Endometrial microvascular endothelial cells (primary cell): ENCODE results near the gene KIAA0513. TPM values are rescaled to one million over a fixed set of nuclear protein-coding genes. Genes with fewer than 3 reads are reported as not detected.
"Not testable (repeated sequence)": the region's sequence is repeated elsewhere in the genome, so short reads cannot be mapped to it uniquely, and the experiment has no call there.

Experiments used
- in situ Hi-C: cut with HindIII; loops from 2 replicates; pipeline ENCODE4 v1.10.0; 2017; ENCODE audit warnings: low sequenced_read_pairs, low pct_unique_long_range_greater_than_20kb; ENCODE audit errors: inconsistent ontology term
- total RNA-seq: library from RNA; depleted of rRNA; stranded (reverse); fragments of >200 nt; gene quantifications from one replicate; pipeline ENCODE4 v1.2.3, GENCODE V29; 2015; ENCODE audit errors: inconsistent ontology term

KIAA0513 gene
- total RNA-seq, 1 donor from 2014 or later: 9.0 TPM

DNA sequence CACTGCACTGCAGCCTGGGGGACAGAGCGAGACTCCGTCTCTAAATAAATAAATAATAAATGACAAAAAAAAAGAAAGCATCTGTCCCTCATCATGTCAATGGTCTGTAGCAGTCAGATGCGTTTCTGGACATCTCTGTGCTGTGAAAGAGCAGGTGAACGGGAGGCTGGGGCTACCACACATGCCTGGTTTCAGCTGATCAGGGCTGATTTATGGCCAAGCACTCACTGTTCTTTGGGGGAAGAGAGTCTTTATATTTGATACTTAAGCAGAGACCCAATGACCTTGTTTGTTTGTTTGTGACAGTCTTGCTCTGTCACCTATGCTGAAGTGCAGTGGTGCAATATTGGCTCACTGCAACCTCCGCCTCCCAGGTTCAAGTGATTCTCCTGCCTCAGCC is 17.5 kb downstream of the KIAA0513 start:
- in situ Hi-C loops: no loop called here

DNA sequence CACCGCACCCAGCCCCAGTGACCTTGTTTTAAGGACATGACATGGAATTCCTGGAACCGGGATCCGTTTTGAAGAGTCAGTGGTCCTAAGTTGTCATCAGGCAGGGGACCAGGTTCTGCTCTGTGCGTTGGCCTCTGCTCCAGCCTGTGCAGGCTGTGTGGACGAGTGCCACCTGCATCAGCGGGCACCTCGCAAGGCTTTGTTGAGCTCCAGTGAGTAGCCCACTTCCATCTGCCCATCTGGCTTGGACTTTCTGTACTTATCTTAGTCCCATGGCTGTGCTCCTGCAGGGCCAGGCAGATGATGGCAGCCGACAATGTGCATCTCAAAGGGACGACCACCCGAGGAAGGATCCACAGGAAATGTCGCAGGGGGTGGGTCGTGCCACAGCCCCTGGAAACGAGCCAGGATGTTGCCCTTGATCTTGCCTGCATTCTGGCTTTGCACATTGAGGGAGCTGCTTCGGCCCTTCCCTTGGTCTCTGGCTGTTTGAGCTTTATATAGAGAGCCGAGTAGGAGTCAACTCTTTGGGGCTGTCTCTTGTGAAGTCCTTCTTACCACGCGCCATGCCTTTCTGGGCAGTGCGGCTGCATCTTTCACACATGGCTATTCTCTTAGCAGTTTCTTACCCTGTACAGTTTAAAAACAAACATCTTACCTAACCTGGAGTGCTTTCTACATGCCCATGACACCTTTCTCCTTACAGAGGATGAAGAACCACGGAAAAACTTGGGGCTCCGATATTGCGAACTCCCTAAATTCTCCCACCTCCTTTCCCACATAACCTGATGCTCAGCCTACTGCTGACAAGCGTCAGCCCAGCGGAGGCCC is 18.3 kb downstream of the KIAA0513 start:
- in situ Hi-C loops: no loop called here

DNA sequence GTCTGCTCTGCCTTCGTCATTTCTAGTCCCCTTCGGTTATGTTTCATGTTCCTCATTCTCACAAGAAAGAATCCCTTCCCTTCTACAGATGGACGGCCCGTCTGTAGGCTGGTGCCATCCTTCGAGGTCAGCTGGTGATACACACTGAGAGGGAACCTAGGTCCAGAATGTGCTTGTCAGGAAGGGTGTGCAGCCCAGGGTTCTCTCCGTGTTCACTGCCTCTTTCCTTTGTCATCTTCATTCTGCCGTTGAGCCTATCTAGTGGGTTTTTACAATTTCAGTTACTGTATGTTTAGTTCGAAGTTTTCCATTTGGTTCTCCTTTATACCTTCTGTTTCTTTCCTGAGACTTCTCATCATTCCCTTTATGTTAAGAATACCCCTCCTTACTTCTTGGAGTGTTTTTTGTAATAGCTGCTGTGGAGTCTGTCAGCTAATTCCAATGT is 18.9 kb downstream of the KIAA0513 start:
- in situ Hi-C loops: no loop called here

DNA sequence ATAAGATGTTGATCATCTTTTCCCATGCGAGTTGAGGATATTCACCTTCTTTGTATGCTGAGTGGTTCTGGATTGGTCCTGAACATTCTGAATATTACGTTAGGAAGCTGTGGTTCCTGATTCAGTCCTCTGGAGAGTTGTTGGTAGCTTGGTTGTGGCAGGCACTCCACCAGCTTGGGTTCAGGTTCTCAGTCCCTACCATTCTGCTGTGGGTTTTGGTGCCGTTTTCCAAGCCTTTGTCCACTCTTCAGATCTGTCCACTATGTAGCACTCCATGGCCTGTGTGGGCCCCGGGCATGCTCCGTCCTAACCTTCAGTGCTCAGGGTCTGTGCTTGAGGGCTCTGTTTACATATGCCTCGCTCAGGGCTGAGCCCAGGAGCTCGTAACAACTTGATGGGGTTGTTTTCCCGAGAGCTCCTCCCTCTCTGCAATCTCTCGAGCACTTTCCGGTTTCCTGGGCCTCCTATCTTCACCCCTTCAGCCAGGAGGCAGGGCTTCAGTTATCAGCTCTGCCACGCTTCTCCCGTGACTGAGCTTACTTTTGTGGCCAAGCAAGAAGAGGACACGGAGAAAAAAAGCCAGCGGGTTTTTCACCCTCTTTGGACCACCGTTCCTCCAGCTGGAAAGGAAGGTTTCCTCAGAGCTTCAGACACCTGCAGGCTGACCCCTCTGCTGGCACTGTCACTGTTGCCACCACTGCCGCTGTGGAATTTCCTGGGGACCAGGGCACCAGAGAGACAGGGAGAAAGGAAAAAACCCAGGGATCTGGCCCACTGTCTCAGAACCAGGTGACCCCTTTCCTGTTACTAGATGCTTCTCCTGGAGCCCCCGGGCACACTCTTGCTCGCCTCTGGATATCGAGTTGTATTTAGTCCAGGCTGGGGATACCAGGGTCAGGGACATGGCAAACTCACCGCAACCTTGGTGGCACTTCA is 19.6 kb downstream of the KIAA0513 start:
- in situ Hi-C loops: no loop called here

DNA sequence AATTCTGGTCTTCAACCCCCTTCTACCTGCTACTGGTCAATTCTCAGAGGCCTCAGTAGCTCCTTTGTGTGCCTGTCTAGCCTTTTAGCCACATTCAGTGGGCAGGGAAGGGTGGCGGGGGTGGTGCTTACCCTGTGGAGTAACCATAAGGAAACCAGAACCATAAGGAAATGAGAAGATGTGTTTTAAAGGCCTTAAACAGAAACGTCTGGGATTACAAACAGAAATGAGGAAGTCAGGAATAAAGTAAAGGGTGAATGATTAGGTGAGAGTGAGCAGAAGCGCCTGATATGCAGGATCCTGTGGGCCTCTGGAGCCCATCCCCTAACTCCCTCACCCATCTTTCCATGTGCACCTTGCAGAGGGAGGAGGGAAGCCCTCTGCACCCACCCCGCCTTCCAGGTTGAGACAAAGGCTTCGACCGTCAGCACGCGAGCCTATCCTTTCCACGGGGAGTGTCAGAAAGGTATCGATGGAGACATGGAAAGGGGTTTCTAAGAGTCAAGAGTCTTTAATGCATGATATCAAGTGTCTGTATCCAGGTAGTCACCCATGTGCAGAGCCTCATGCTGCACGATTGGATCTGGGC is 20.4 kb downstream of the KIAA0513 start:
- in situ Hi-C loops: no loop called here

DNA sequence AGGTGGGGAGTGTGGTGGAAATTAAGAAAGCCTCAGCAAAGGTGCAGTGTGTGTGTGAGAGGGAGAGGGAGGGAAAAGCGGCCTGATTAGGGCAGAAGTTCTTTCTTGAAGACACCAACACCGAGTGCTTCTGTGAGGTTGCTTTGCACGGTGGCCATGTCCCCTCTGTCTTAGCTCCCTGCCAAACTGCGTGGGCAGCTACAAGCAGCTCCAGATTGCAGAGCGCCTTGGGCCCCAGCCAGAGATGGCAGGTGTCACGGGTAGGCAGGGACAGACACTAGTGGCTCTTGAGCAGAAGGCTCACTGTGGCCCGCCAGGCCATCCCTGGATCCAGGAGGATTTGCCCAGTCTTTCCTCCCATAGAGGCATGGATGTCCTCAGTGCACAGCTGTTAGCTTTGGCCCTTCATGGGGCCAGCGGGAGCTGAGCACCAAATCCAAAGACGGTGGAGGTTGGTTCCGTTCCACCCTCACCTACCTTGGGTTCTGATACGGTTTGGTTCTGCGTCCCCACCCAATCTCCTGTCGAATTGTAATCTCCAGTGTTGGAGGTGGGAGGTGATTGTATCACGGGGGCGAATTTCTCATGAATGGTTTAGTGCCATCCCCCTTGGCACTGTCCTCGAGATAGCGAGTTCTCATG is 21.4 kb downstream of the KIAA0513 start:
- in situ Hi-C loops: no loop called here

DNA sequence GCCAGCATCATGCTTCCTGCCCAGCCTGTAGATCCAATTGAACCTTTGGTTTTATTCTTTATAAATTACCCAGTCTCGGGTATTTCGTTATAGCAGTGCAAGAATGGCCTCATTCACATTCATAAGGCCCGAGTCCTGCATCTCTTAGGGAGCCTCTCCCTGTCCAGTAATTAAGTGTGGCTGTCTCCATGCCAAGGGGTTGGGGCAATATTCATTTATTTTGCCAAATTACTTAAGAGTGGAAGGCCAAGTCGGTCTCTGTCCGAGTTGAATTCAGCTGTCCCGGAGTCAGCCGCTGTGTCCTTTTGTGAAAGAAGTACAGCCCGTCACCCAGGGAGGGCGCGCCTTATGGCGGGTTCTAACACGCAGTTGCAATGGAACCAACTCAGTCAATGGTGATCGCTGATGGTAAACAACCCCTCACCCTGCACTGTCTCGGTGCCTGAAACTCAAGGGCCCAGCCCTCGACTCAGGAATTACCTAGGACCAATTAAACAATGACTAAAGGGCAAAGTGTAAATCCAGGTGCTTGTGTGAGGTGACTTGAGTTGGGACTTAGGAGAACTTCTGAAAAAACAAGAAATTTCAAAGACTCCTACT is 22.2 kb downstream of the KIAA0513 start:
- in situ Hi-C loops: no loop called here

DNA sequence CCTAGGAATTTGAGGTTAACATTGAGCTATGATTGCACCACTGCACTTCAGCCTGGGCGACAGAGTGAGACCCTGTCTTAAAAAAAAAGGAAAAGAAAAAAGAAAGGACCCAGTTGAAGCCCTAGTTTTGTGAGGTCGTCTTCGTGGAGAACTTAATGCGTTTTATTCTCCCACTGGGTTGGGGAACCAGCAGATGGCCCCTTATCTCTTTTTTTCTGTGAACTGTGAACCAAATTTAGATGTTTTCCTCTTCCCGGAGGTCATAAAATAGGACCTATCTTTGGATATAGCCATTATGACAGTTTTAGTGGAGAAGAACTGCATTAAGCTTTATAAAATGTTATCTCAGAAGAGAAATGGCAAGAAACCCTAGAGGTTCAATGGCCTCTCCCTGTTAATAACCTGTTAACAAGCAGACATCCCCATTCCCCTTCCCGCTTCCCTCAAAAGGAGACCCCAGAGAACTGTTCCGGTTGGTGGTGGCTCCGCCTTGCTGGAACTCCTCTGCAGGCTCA is 23.5 kb downstream of the KIAA0513 start:
- in situ Hi-C loops: no loop called here

DNA sequence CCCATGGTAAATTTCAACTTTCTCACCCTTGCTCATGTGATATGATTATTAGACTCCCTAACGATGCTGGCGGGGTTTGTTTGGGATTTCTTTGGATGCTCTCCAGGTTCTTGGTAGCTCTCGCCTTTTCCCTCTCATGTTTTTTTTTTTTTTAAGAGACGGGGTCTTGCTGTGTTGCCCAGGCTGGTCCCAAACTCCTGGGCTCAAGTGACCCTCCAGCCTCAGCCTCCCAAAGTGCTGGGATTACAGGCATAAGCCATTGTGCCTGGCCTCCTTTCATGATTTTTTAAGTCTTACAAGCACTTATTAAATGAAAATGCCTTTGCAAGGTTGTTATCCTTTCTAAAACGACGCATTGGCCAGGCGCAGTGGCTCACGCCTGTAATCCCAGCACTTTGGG is 24.1 kb downstream of the KIAA0513 start:
- in situ Hi-C loops: no loop called here

DNA sequence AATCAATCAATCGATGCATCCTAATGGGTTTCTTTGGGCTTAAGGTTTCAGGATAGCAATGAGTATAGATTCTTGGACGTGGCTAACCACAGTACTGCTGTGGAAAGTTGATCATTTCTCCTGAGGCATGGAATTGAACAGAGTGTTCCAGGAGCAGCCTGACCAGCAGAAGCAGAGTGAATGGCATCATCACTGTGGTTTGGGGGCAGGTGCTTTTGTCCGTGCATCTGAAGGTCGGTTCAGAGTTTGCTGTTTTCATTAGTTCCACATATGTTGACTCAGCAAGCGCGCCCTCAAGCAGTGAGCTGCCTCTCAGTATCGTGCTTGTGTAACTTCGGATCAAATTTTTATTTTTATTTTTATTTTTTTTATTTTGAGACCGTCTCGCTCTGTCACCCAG is 24.9 kb downstream of the KIAA0513 start:
- in situ Hi-C loops: no loop called here

DNA sequence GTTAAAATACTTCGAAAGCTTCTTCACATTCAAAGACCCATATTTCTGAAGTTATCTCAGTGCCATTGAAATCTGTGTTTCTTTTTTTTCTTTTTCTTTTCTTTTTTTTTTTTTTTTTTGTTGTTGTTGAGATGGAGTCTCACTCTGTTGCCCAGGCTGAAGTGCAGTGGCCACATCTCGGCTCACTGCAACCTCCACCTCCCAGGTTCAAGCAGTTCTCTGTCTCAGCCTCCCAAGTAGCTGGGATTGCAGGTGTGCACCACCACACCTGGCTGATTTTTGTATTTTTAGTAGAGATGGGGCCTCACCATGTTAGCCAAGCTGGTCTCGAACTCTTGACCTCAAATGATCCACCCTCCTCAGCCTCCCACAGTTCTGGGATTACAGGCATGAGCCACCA is 26.7 kb downstream of the KIAA0513 start:
- in situ Hi-C loops: not testable (repeated sequence)

DNA sequence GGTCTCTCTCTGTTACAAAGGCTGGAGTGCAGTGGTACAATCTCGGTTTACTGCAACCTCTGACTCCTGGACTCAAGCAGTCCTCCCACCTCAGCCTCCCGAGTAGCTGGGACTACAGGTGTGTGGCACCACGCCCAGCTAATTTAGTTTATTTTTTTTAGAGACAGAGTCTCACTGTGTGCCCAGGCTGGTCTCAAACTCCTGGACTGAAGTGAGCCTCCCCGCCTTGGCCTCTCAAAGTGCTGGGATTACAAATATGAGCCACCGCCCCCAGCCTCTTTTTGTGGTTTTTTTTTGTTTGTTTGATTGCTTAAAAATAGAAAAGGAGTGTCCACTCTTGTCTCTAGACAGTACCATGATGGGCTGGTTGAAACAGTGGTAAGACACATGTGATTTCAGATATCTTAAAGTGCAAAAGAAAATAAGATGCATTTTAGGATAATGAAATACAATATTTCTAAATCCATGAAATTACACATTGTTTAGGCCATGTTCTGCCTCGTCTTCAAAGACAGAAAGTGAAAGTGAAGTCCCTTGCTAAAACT is 27.4 kb downstream of the KIAA0513 start:
- in situ Hi-C loops: no loop called here

DNA sequence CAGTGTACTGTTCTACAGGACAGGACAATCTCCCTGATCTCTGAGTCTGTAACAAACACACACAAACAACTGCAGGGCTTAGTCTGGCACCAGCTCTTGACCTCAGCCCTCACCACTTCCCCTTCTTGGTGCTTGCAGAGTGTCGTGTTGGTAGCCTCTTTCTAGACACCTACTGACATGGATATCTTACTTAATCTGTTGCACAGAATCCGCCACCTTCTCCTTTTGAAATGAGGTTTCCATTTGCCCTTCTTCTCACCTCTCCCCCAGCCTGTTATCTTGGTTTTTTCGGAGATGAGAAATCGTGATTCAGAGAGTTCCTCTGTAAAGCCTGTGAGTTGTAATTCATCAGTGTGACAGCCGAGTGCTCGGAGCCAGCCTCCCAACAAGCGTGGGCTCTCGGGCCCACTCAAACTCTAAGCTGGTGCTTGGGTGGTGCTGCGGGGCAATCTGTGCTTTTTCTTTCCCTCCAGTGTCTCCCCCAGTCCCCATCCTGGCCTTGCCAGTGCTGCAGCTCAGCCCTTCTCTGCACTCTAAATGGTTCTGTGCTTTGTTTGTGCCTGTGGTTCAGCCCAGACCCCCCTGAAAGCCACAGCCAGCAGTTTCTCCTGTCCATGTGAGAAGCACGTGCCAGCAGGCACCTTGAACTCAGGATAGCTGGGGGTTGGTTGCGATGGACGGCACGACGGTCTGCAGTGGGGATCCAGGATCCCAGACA is 28.1 kb downstream of the KIAA0513 start:
- in situ Hi-C loops: no loop called here

DNA sequence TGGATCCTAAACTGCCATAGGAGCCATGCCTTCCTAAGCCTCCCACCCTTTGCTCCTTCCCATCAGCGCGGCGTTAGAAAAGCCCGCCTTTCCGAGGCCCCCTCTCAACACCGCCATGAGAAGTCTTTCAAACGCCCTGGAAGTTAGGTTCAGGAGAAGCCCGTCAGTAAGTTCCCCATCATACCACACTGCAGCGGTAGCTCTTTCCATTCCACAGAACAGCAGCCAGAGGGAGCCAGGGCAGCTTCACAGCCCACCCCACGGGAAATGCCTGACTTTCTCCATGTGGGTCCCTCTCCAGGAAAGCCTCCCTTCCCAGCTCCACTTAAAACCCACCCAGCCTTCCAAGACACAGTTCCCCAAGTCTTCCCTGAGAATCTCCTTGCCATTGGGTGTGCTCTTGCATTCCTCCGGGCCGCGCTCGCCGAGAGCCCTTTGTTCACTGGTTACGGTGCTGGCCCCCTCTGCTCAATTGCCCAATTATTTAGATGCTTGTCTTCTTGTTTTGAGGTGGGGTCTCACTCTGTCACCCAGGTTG is 28.7 kb downstream of the KIAA0513 start:
- in situ Hi-C loops: no loop called here

DNA sequence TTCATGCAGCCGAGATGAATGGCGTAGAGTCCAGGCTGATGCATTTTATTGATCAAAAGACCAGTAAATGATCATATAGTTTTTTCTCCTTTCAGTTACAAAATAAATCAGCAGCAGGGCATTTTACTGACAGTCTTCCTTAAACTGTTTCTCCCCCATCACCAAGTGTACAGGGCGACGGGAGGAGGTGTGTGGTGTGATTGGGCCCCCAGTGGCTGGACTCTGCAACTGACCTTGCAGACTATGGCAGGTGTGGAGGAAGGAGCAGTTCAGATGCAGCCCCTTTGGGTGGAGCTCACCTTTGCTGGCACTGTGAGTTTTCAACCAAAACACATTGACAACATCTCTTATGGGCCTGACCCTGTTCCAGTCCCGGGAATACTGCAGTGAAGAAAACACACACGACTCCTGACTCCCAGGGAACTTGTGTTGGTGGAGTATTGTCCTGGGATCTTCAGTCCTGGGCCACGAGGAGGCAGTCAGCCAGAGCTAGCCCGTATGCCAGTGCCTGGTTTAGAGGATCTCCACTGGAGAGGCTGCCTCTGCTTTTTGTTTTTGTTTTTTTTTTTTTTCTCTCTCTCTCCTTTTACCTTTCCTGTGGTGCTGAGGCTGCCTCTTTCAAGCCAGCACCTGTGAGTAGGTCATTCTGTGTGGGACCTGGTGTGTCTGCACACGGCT is 29.8 kb downstream of the KIAA0513 start:
- in situ Hi-C loops: no loop called here

DNA sequence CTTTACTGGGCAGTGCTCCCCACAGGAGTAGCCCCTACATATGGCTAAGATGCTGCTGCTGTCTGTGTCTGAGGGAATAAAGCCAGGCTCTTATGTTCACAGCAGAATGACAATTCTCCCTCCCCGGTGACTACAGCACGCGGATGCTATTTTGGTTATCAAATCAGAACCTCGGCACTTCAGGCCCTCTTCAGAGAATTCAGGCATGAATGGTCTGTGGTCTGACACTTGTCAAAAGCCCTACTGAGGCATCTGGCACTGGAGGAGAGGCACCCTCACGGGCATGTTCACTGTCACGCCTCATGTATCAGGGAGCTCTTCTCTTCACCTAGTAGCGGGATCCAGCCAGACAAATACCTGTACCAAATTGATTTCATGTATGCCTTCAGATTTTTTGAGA is 30.4 kb downstream of the KIAA0513 start:
- in situ Hi-C loops: no loop called here

DNA sequence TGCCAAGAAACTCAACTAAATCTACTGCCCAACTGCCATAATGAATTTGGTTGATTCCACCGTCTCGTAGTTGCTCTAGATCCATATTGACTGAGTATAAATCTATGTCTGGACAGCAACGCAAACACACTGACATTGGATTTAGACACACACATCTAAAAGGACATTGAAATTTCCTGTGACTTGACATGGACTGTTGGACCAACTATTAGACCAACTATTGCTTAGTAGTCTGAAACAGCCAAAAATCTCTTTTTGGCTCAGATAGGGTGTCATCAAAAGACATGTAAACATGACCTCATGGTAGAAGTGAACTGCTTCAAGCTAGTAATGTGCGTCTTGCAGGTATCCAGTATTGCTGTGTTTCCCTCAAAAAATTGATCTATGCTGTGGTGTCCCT is 31.3 kb downstream of the KIAA0513 start:
- in situ Hi-C loops: no loop called here
